Measurements from ENCODE around the gene ANTKMT. TPM values are rescaled to one million over a fixed set of nuclear protein-coding genes. Genes with fewer than 3 reads are reported as not detected.

The ANTKMT gene
- total and polyA plus RNA-seq, 2 donors (not counting 3 experiments of a cell fraction or from before 2014, with no cell fraction given) = 26.1 to 27.9 TPM

- ChIA-PET POLR2A (no interaction called here), CTCF (interaction anchor here (1.0 to 2.4 kb wide), 4 partner anchors 8 to 345 kb away, joined by 3 to 17 read pairs (median 11); partner anchors contain the start of gene ANTKMT)
- intact Hi-C loops (cut with micrococcal nuclease) = loop anchor here (1.0 kb wide), 1 partner anchor 74 kb away; no protein-coding TSS in a partner anchor
- no peak overlapping the region for H3K4me3 ChIP-seq (replicated peaks in 1 of 3; ENCODE audit: insufficient read depth in 1 of 3, low read depth in 1 of 3, low read length in 3 of 3)
- no peak overlapping the region for H3K4me2 ChIP-seq (ENCODE audit: insufficient read depth, low read length)
- no peaks in the 10 kb centered on the region for H3K79me2 ChIP-seq (ENCODE audit: control insufficient read depth, insufficient read depth, low read length)
- no peak overlapping the region for H2AFZ ChIP-seq (ENCODE audit: low read depth, low read length)
- FAIRE-seq = no peak
- DNase-seq (ENCODE audit: low read depth, low spot score) = no peak
- no peak overlapping the region for H3K27ac ChIP-seq (ENCODE audit: insufficient read depth, low read depth, low read length)
- no peak overlapping the region for H3K9ac ChIP-seq (replicated peaks; ENCODE audit: extremely low read depth, insufficient read depth, low read length)
- no peaks in the 10 kb centered on the region for H4K20me1 ChIP-seq (replicated peaks; ENCODE audit: control insufficient read depth, extremely low read depth, insufficient read depth, low read length)
- H3K9me3 ChIP-seq (replicated peaks; ENCODE audit: control insufficient read depth, insufficient read depth, low read length) = no peaks in the 10 kb centered on the region
- dilution Hi-C loops (cut with MboI; ENCODE audit: extremely low pct_ligation_motif_present, low sequenced_read_pairs) = no loop called here
- no peaks in the 10 kb centered on the region for H3K9me1 ChIP-seq (replicated peaks; ENCODE audit: control insufficient read depth, extremely low read depth, insufficient read depth, low read length)
- H3K36me3 ChIP-seq (ENCODE audit: control insufficient read depth in 2 of 2, extremely low read depth in 1 of 2, insufficient read depth in 2 of 2, low read length in 2 of 2) = no peaks in the 10 kb centered on the region
- H3K4me1 ChIP-seq (ENCODE audit: control insufficient read depth, extremely low read depth, insufficient read depth, low read length) = peaks cover 9% of the 10 kb centered on the region
- peaks cover 11 to 16% of the 10 kb centered on the region in 2 experiments for H3K27me3 ChIP-seq (ENCODE audit: control insufficient read depth in 2 of 2, insufficient read depth in 2 of 2, low read length in 2 of 2)
- no TSS peak for BruUV-seq (replicated peaks)
- TF ChIP-seq POLR2A (IDR thresholded peaks at IDR 0.05; ENCODE audit: low read depth, low read length) (no peak), EZH2 (IDR thresholded peaks at IDR 0.05; ENCODE audit: borderline replicate concordance, low read depth, low read length, severe bottlenecking) (no peak), FOS (IDR thresholded peaks at IDR 0.05; ENCODE audit: borderline replicate concordance, insufficient read depth, low read length) (no peak), JUN (IDR thresholded peaks at IDR 0.05; ENCODE audit: borderline replicate concordance, insufficient read depth, insufficient read length, low read depth) (no peak), MYC (IDR thresholded peaks at IDR 0.05; ENCODE audit: low read depth, low read length) (no peak), CTCF (IDR thresholded peaks at IDR 0.05; ENCODE audit: extremely low read depth in 1 of 2, insufficient read depth in 1 of 2, low read depth in 1 of 2, low read length in 2 of 2) (no peak), MAX (IDR thresholded peaks at IDR 0.05; ENCODE audit: insufficient read depth, insufficient read length) (no peak), POLR2AphosphoS5 (IDR thresholded peaks at IDR 0.05; ENCODE audit: insufficient read depth, low read depth, low read length) (no peak), GATA2 (IDR thresholded peaks at IDR 0.05; ENCODE audit: insufficient read depth, insufficient read length, low read depth, low read length) (no peak)
These were observed 9.9 kb upstream of the ANTKMT start for GRCh38 chr16:711084-711483.

Data from endothelial cell of umbilical vein (primary cell).